ENCODE measurements around the gene BLOC1S1. TPM values are rescaled to one million over a fixed set of nuclear protein-coding genes. Genes with fewer than 3 reads are reported as not detected.

BLOC1S1 gene
- total RNA-seq, 1 experiment from 2014 or later, result 85.5 TPM

DNA sequence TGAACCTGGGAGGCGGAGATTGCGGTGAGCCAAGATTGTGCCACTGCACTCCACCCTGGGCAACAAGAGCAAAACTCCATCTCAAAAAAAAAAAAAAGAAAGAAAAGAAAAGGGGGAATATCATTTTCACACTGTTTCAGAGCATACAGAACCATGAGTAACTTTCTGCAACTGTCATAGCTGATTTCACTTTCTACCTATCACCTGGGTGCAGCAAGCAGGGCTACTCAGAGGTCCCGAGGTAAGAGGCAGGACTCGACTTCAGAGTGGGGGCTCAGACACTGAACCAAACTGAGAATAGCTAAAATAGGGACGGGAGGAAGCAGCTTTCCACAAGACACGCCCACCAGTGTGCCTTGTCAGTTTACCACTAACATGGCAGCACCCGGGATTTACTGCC lies 49.3 kb upstream of the BLOC1S1 start:
- DNase-seq (ENCODE audit: low read depth, low spot score) (no peak), ATAC-seq (no peak)
- no peaks in the 10 kb centered on the region for H3K27me3 ChIP-seq (ENCODE audit: insufficient read depth, low read length)
- H3K9me3 ChIP-seq (ENCODE audit: control insufficient read depth in 1 of 2, insufficient read depth in 1 of 2, low read depth in 1 of 2, low read length in 2 of 2), result no peaks in the 10 kb centered on the region
- H3K9me2 ChIP-seq (ENCODE audit: insufficient read depth), result no peaks in the 10 kb centered on the region
- ChIA-PET RAD21 (ENCODE audit: low non-redundant PET in 1 of 2, low total read pairs in 2 of 2, uncharacterized antibody in 2 of 2, unreplicated experiment in 2 of 2) (no interaction called here), POLR2A (no interaction called here), CTCF (interaction anchor here (1.6 kb wide), 1 partner anchor 10 kb away, joined by 4 read pairs; no protein-coding TSS in a partner anchor)
- H4K20me1 ChIP-seq (ENCODE audit: insufficient read depth), result no peaks in the 10 kb centered on the region
- TF ChIP-seq, protein P1, sequence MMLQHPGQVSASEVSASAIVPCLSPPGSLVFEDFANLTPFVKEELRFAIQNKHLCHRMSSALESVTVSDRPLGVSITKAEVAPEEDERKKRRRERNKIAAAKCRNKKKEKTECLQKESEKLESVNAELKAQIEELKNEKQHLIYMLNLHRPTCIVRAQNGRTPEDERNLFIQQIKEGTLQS (IDR thresholded peaks at IDR 0.05), result no peak
- TF ChIP-seq EZH2 (IDR thresholded peaks at IDR 0.05) (no peak), YY1 (IDR thresholded peaks at IDR 0.05; ENCODE audit: extremely low read depth, insufficient replicate concordance, low read depth, low read length) (no peak), ZBTB33 (IDR thresholded peaks at IDR 0.05; ENCODE audit: extremely low read depth, insufficient replicate concordance, low read length) (no peak), SIN3A (IDR thresholded peaks at IDR 0.05; ENCODE audit: low read depth) (no peak), EZH2phosphoT487 (IDR thresholded peaks at IDR 0.05; ENCODE audit: borderline replicate concordance) (no peak), CBX3 (IDR thresholded peaks at IDR 0.05; ENCODE audit: low read depth) (no peak), CEBPB (IDR thresholded peaks at IDR 0.05; ENCODE audit: low read depth) (no peak), ZFX (IDR thresholded peaks at IDR 0.05) (no peak), SRF (IDR thresholded peaks at IDR 0.05; ENCODE audit: low read depth) (no peak), ZNF274 (IDR thresholded peaks at IDR 0.05; ENCODE audit: low read depth, low read length) (no peak), FOSL1 (IDR thresholded peaks at IDR 0.05; ENCODE audit: low read depth) (no peak), RAD21 (IDR thresholded peaks at IDR 0.05; ENCODE audit: low read depth) (no peak), SP1 (IDR thresholded peaks at IDR 0.05; ENCODE audit: low read depth) (no peak), POLR2A (IDR thresholded peaks at IDR 0.05; ENCODE audit: borderline replicate concordance, extremely low read depth, insufficient read depth, insufficient read length) (no peak)
- TF ChIP-seq, protein P2, sequence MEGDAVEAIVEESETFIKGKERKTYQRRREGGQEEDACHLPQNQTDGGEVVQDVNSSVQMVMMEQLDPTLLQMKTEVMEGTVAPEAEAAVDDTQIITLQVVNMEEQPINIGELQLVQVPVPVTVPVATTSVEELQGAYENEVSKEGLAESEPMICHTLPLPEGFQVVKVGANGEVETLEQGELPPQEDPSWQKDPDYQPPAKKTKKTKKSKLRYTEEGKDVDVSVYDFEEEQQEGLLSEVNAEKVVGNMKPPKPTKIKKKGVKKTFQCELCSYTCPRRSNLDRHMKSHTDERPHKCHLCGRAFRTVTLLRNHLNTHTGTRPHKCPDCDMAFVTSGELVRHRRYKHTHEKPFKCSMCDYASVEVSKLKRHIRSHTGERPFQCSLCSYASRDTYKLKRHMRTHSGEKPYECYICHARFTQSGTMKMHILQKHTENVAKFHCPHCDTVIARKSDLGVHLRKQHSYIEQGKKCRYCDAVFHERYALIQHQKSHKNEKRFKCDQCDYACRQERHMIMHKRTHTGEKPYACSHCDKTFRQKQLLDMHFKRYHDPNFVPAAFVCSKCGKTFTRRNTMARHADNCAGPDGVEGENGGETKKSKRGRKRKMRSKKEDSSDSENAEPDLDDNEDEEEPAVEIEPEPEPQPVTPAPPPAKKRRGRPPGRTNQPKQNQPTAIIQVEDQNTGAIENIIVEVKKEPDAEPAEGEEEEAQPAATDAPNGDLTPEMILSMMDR (IDR thresholded peaks at IDR 0.05 in 2 of 3, conservative IDR thresholded peaks at IDR 0.05 in 1 of 3; ENCODE audit: borderline replicate concordance in 1 of 3, insufficient read depth in 1 of 3, low read depth in 2 of 3, low read length in 2 of 3), result no peak
- TF ChIP-seq, protein P3, sequence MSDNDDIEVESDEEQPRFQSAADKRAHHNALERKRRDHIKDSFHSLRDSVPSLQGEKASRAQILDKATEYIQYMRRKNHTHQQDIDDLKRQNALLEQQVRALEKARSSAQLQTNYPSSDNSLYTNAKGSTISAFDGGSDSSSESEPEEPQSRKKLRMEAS (IDR thresholded peaks at IDR 0.05), result no peak
- intact Hi-C loops (cut with micrococcal nuclease), result no loop called here
- H3K4me1 ChIP-seq (ENCODE audit: control insufficient read depth in 1 of 2, insufficient read depth in 2 of 2, low read length in 2 of 2), result no peaks in the 10 kb centered on the region
- H3K36me3 ChIP-seq (ENCODE audit: control insufficient read depth in 1 of 2, insufficient read depth in 2 of 2, low read length in 2 of 2), result no peaks in the 10 kb centered on the region
- no peak overlapping the region for H3K4me2 ChIP-seq (ENCODE audit: low read length)
- BruUV-seq (replicated peaks), result no TSS peak
- H3K9ac ChIP-seq (ENCODE audit: low read length), result no peak overlapping the region
- no peaks in the 10 kb centered on the region for H3K79me2 ChIP-seq (ENCODE audit: insufficient read depth, low read length)
- H3K4me3 ChIP-seq (replicated peaks in 1 of 2; ENCODE audit: low read depth in 1 of 2, low read length in 2 of 2), result no peak overlapping the region
- H3K27ac ChIP-seq (ENCODE audit: low read depth, low read length), result no peak overlapping the region
- H2AFZ ChIP-seq (ENCODE audit: low read depth, low read length, poor library complexity, severe bottlenecking), result no peak overlapping the region
